NCI-H748 treated with DMSO at 0.1 percent for 48 hours (cell line): ENCODE results near the gene SBK2.
"Not testable (repeated sequence)": the region's sequence is repeated elsewhere in the genome, so short reads cannot be mapped to it uniquely, and the experiment has no call there.

Experiments
- DNase-seq: peaks from one replicate; lab custom pipeline; 2025; lab: John Stamatoyannopoulos, UW

SBK2 gene

GRCh38 chr19:55502197-55502952, 34.6 kb downstream of the SBK2 start:
- DNase-seq: no peak

- no peak for DNase-seq
These were observed 36.5 kb downstream of the SBK2 start for GRCh38 chr19:55500368-55500952.

GRCh38 chr19:55498246-55498840, 38.6 kb downstream of the SBK2 start:
- DNase-seq: no peak

GRCh38 chr19:55497763-55498162, 39.2 kb downstream of the SBK2 start:
- no peak for DNase-seq

GRCh38 chr19:55496820-55497219, 40.1 kb downstream of the SBK2 start:
- not testable (repeated sequence) for DNase-seq

GRCh38 chr19:55495646-55496349, 41.1 kb downstream of the SBK2 start:
- no peak for DNase-seq

- DNase-seq: no peak
These were observed 42.7 kb downstream of the SBK2 start for GRCh38 chr19:55494172-55494761.

GRCh38 chr19:55493645-55494171, 43.2 kb downstream of the SBK2 start:
- no peak for DNase-seq

GRCh38 chr19:55493052-55493644, 43.8 kb downstream of the SBK2 start:
- DNase-seq: no peak

- DNase-seq: no peak
These were observed 44.5 kb downstream of the SBK2 start for GRCh38 chr19:55492362-55492944.

- DNase-seq: no peak
These were observed 45.2 kb downstream of the SBK2 start for GRCh38 chr19:55491546-55492360.

GRCh38 chr19:55490478-55491432, 46.2 kb downstream of the SBK2 start:
- no peak for DNase-seq

GRCh38 chr19:55489711-55490477, 47.0 kb downstream of the SBK2 start:
- DNase-seq: no peak

- DNase-seq: no peak
These were observed 47.8 kb downstream of the SBK2 start for GRCh38 chr19:55488986-55489710.

- no peak for DNase-seq
These were observed 48.8 kb downstream of the SBK2 start, which contains the start of gene SSC5D for GRCh38 chr19:55487924-55488687. Gene SSC5D, plus strand, starts transcription at chr19:55488436. Its CDS starts 154 bp downstream, at chr19:55488590.

GRCh38 chr19:55486971-55487923, 49.7 kb downstream of the SBK2 start:
- DNase-seq: no peak
